ENCODE results near the gene SCYL1.

- TF ChIP-seq CTCF (IDR thresholded peaks at IDR 0.05) (no peak), POLR2A (IDR thresholded peaks at IDR 0.05) (no peak)
These were observed 24.3 kb upstream of the SCYL1 start for GRCh38 chr11:65500387-65501185.
